ENCODE measurements around the gene IL17RE. TPM values are rescaled to one million over a fixed set of nuclear protein-coding genes. Genes with fewer than 3 reads are reported as not detected.

IL17RE gene
- total and polyA plus RNA-seq, 2 donors (not counting 3 experiments of a cell fraction or from before 2014, with no cell fraction given), result 1.2 to 1.3 TPM

DNA sequence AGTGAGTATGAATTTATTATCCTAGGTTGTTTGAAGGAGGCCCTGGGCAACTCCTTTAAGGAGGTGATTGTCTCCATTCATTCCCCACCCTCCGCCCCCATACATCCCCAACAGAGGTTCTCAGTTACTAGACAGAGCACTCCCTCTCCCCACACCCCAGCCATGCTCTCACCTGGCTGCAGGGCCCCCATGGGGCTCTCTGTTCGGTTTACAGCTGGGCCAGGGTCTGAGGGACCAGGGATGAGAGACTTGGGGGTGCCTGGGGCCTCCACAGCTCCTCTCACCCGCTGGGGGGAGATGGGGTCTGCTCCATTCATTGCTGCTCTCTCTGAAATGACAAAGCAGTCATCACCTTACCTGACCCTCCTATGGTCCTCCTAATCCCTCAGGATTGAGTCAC, 45.9 kb downstream of the IL17RE start:
- Histone ChIP-seq H3K36me3 (ENCODE audit: control insufficient read depth in 2 of 2, extremely low read depth in 1 of 2, insufficient read depth in 2 of 2, low read length in 2 of 2) (no peaks in the 10 kb centered on the region), H4K20me1 (replicated peaks; ENCODE audit: control insufficient read depth, extremely low read depth, insufficient read depth, low read length) (no peaks in the 10 kb centered on the region), H3K9me1 (replicated peaks; ENCODE audit: control insufficient read depth, extremely low read depth, insufficient read depth, low read length) (no peaks in the 10 kb centered on the region), H3K4me1 (ENCODE audit: control insufficient read depth, extremely low read depth, insufficient read depth, low read length) (peaks cover 7% of the 10 kb centered on the region), H3K9ac (replicated peaks; ENCODE audit: extremely low read depth, insufficient read depth, low read length) (no peak overlapping the region), H3K27ac (ENCODE audit: insufficient read depth, low read depth, low read length) (no peak overlapping the region), H3K9me3 (replicated peaks; ENCODE audit: control insufficient read depth, insufficient read depth, low read length) (no peaks in the 10 kb centered on the region), H2AFZ (ENCODE audit: low read depth, low read length) (no peak overlapping the region), H3K4me3 (replicated peaks in 1 of 3; ENCODE audit: insufficient read depth in 1 of 3, low read depth in 1 of 3, low read length in 3 of 3) (no peak overlapping the region), H3K79me2 (ENCODE audit: control insufficient read depth, insufficient read depth, low read length) (no peaks in the 10 kb centered on the region), H3K27me3 (ENCODE audit: control insufficient read depth in 2 of 2, insufficient read depth in 2 of 2, low read length in 2 of 2) (no peaks in the 10 kb centered on the region), H3K4me2 (ENCODE audit: insufficient read depth, low read length) (no peak overlapping the region)
- intact Hi-C loops (cut with micrococcal nuclease) (loop anchor here (5.0 kb wide), 1 partner anchor 374 kb away; the partner anchor contains the start of gene SEC13), dilution Hi-C loops (cut with MboI; ENCODE audit: extremely low pct_ligation_motif_present, low sequenced_read_pairs) (no loop called here)
- FAIRE-seq (no peak), DNase-seq (ENCODE audit: low read depth, low spot score) (no peak)
- TF ChIP-seq GATA2 (IDR thresholded peaks at IDR 0.05; ENCODE audit: insufficient read depth, insufficient read length, low read depth, low read length) (no peak), FOS (IDR thresholded peaks at IDR 0.05; ENCODE audit: borderline replicate concordance, insufficient read depth, low read length) (no peak), MAX (IDR thresholded peaks at IDR 0.05; ENCODE audit: insufficient read depth, insufficient read length) (no peak), POLR2AphosphoS5 (IDR thresholded peaks at IDR 0.05; ENCODE audit: insufficient read depth, low read depth, low read length) (no peak), POLR2A (IDR thresholded peaks at IDR 0.05; ENCODE audit: low read depth, low read length) (no peak), EZH2 (IDR thresholded peaks at IDR 0.05; ENCODE audit: borderline replicate concordance, low read depth, low read length, severe bottlenecking) (no peak), CTCF (IDR thresholded peaks at IDR 0.05; ENCODE audit: extremely low read depth in 1 of 2, insufficient read depth in 1 of 2, low read depth in 1 of 2, low read length in 2 of 2) (no peak), MYC (IDR thresholded peaks at IDR 0.05; ENCODE audit: low read depth, low read length) (no peak), JUN (IDR thresholded peaks at IDR 0.05; ENCODE audit: borderline replicate concordance, insufficient read depth, insufficient read length, low read depth) (no peak)
- POLR2A ChIA-PET, result no interaction called here
- CTCF ChIA-PET, result no interaction called here
- BruUV-seq (replicated peaks), result no TSS peak
